Ovary (tissue), 9 donors: ENCODE data around the gene CDH18. TPM values are rescaled to one million over a fixed set of nuclear protein-coding genes. Genes with fewer than 3 reads are reported as not detected.

Experiments used
- DNase-seq, 5 donors: peaks; one replicate each; pipeline ENCODE4 v3.0.0-alpha.2; 2019 to 2020
- H3K27ac ChIP-seq, 2 donors: fragments of 200-600 bp; one replicate each; pipeline versions ENCODE4 v1.5.1 to v1.8.0; 2019 to 2022
- H3K27me3 ChIP-seq: fragments of 200-600 bp; one replicate; pipeline ENCODE4 v1.8.0; 2022
- H3K36me3 ChIP-seq: fragments of 200-600 bp; sonication (generic); one replicate; pipeline ENCODE4 v1.5.1; 2019
- H3K4me1 ChIP-seq: one replicate; pipeline ENCODE4 v1.8.1; 2013; ENCODE audit warnings: mild to moderate bottlenecking, moderate library complexity; ENCODE audit not compliant: insufficient read depth
- H3K4me3 ChIP-seq: fragments of 200-600 bp; sonication (generic); one replicate; pipeline ENCODE4 v1.5.1; 2017
- H3K9me3 ChIP-seq, 2 donors: fragments of 200-600 bp in 1 of 2; sonication (generic) in 1 of 2; one replicate each; pipeline versions ENCODE4 v1.5.1 to v1.8.1; 2013 to 2019; ENCODE audit warnings: mild to moderate bottlenecking in 1 of 2, moderate library complexity in 1 of 2
- EP300 ChIP-seq: sonication (generic); formaldehyde crosslinking; IDR thresholded peaks from one replicate; pipeline ENCODE4 v1.6.1; 2017; ENCODE audit warnings: antibody characterized with exemption
- POLR2A ChIP-seq: fragments of 450-650 bp; IDR thresholded peaks from one replicate; pipeline ENCODE4 v1.6.1; 2017; ENCODE audit warnings: antibody characterized with exemption, mild to moderate bottlenecking, moderate library complexity
- WGBS, 3 donors: extraction: QIAGEN DNeasy Blood & Tissue Kit in 1 of 3; methylation state at CpG; one replicate each; pipeline versions ENCODE4 v1.1.5 to v1.1.7; 2013 to 2017; 5-methylcytosine and 5-hydroxymethylcytosine counted together
- intact Hi-C, 4 donors: fragments of 100-400 bp; cut with DNase I; formaldehyde crosslinking; loops; one replicate each; pipeline versions ENCODE4 v1.11.0 to v1.15.1; 2022 to 2023
- polyA plus RNA-seq, 2 donors: library from polyadenylated mRNA; stranded (reverse); fragments of 200-250 nt in 1 of 2; fragments of 350-450 nt in 1 of 2; fragmentation: Illumina TruSeq in 1 of 2; extraction: RNeasy Lipid Tissue Mini Kit (QIAGEN cat#74804) in 1 of 2; gene quantifications; one replicate each; pipeline ENCODE4 v1.2.3, GENCODE V29; 2013 to 2014
- total RNA-seq, 7 donors: library from RNA; depleted of rRNA in 2 of 7; stranded (reverse); fragments of >200 nt in 2 of 7; fragmentation: NEBNext Ultra II Directional in 3 of 7; extraction: Animal tissue kit (Norgen Biotek cat#: 25700) in 3 of 7; gene quantifications; one replicate each; pipeline versions ENCODE4 v1.1.0 to v1.2.4, GENCODE V29; 2016 to 2023
- TF ChIP-seq, protein P1 (sequence below), 3 donors: fragments of 450-650 bp in 2 of 3; fragments of 200-600 bp in 1 of 3; IDR thresholded peaks; one replicate each; pipeline versions ENCODE4 v1.5.1 to v1.8.0; 2016 to 2022; ENCODE audit warnings: antibody characterized with exemption in 3 of 3, mild to moderate bottlenecking in 1 of 3
- donor health status: DM: no; HTN: no; CAD: no; lungs with moderate emphysema.
- donor health status: DM: no; HTN: no; CAD: no.
- donor health status: Bipolar disorder and iron deficiency.
- donor health status: DM: yes; HTN: yes; CAD: no.
- donor health status: DM: no; HTN: no; CAD: no.
- donor health status: DM: yes; HTN: yes; CAD: no.

The CDH18 gene
- total and polyA plus RNA-seq, 9 donors, result 0.06 to 0.27 TPM; not detected in 7

- Histone ChIP-seq H3K36me3 (no peaks in the 10 kb centered on the region), H3K27ac (no peak overlapping the region), H3K27me3 (no peaks in the 10 kb centered on the region), H3K4me3 (no peak overlapping the region), H3K4me1 (no peaks in the 10 kb centered on the region), H3K9me3 (no peaks in the 10 kb centered on the region)
- TF ChIP-seq, protein P1, sequence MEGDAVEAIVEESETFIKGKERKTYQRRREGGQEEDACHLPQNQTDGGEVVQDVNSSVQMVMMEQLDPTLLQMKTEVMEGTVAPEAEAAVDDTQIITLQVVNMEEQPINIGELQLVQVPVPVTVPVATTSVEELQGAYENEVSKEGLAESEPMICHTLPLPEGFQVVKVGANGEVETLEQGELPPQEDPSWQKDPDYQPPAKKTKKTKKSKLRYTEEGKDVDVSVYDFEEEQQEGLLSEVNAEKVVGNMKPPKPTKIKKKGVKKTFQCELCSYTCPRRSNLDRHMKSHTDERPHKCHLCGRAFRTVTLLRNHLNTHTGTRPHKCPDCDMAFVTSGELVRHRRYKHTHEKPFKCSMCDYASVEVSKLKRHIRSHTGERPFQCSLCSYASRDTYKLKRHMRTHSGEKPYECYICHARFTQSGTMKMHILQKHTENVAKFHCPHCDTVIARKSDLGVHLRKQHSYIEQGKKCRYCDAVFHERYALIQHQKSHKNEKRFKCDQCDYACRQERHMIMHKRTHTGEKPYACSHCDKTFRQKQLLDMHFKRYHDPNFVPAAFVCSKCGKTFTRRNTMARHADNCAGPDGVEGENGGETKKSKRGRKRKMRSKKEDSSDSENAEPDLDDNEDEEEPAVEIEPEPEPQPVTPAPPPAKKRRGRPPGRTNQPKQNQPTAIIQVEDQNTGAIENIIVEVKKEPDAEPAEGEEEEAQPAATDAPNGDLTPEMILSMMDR (IDR thresholded peaks at IDR 0.05), result no peak
- no peak for TF ChIP-seq POLR2A
- DNase-seq, result no peak
- WGBS, 3 donors, result 72 to 78% (median 78%) methylated on average over 4 of the region's 4 CpGs
- intact Hi-C loops, result no loop called here
Observed at GRCh38 chr5:19638461-19638860, 349.5 kb downstream of the CDH18 start.

GRCh38 chr5:19630876-19631275, 357.1 kb downstream of the CDH18 start:
- H3K9me3 ChIP-seq, result no peaks in the 10 kb centered on the region
- DNase-seq, result no peak
- no peak overlapping the region for H3K4me3 ChIP-seq
- intact Hi-C loops, result no loop called here
- WGBS, 3 donors, result 75 to 85% (median 77%) methylated on average over 2 of the region's 2 CpGs
- TF ChIP-seq POLR2A, result no peak
- TF ChIP-seq EP300, result no peak
- TF ChIP-seq, protein P1 (IDR thresholded peaks at IDR 0.05), result no peak
- no peaks in the 10 kb centered on the region for H3K27me3 ChIP-seq
- no peaks in the 10 kb centered on the region for H3K4me1 ChIP-seq
- H3K27ac ChIP-seq, result no peak overlapping the region
- no peaks in the 10 kb centered on the region for H3K36me3 ChIP-seq

DNA sequence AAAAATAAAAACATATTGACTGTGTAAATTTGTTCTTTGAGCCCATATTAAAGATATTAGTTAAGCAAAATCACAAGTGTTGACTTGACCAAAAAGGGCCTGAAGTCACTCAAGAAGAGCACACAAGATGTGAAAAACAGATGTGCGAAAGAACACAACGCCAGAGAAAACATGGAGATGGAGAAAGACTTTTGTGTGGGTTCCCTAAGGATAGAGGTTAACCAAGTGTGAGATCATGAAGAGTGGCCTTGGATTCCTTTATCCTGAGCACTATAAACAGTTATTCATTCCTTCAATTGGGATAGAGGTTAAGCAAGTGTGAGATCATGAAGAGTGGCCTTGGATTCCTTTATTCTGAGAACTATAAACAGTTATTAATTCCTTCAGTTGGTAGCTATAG, 361.8 kb downstream of the CDH18 start:
- no peak for DNase-seq
- H3K9me3 ChIP-seq, result no peaks in the 10 kb centered on the region
- intact Hi-C loops, result no loop called here
- WGBS, 3 donors, result 68 to 78% (median 70%) methylated on average over 2 of the region's 2 CpGs
- no peaks in the 10 kb centered on the region for H3K4me1 ChIP-seq
- no peak for TF ChIP-seq EP300
- TF ChIP-seq POLR2A, result no peak
- TF ChIP-seq, protein P1 (IDR thresholded peaks at IDR 0.05), result no peak
- no peaks in the 10 kb centered on the region for H3K36me3 ChIP-seq
- no peak overlapping the region for H3K27ac ChIP-seq
- no peak overlapping the region for H3K4me3 ChIP-seq
- H3K27me3 ChIP-seq, result no peaks in the 10 kb centered on the region

DNA sequence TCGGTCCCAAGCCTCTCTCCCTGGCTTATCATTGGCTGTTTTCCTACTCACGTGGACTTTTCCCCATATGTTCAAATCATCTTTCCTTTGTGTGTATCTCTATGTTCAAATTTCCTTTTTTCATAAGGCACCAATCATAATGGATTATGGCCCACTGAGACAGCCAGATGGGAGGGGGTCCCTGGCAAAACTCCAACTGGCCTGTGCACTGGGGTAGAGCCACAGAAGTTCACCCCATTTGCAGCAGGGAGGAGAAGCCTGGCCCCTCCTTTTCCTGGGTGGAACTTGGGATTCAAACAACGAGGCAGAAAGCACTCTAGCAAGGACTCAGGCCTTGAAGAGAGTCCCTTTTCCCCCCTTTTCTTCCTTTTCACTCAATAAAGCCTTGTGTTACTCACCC, 362.4 kb downstream of the CDH18 start:
- H3K9me3 ChIP-seq, result no peaks in the 10 kb centered on the region
- H3K4me3 ChIP-seq, result no peak overlapping the region
- WGBS, 3 donors, result 80 to 85% (median 80%) methylated on average over 3 of the region's 3 CpGs
- no peak overlapping the region for H3K27ac ChIP-seq
- no peaks in the 10 kb centered on the region for H3K27me3 ChIP-seq
- H3K4me1 ChIP-seq, result no peaks in the 10 kb centered on the region
- no peak for DNase-seq
- TF ChIP-seq EP300, result no peak
- TF ChIP-seq, protein P1 (IDR thresholded peaks at IDR 0.05), result no peak
- TF ChIP-seq POLR2A, result no peak
- intact Hi-C loops, result no loop called here
- H3K36me3 ChIP-seq, result no peaks in the 10 kb centered on the region

DNA sequence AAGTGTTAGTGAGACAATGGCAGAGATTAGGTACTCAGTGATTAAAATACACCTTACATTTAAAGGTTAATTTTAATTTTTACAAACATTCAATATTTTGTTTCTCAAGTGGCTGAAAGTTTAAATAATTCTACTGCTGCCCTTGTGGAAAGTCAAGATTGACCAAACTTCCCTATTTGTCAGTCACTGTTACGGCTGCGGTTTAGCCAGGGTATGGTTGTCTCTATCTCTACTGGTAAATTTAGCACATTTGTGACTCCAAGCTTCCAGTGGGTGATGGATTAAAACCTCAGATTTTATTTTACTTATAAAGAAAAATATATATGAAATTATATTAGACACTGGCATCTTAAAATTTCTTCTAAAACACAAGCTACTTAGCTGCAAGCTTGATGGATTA, 368.4 kb downstream of the CDH18 start:
- H3K27me3 ChIP-seq, result no peaks in the 10 kb centered on the region
- no peaks in the 10 kb centered on the region for H3K36me3 ChIP-seq
- 92 to 93% (median 93%) methylated on average over 2 of the region's 2 CpGs for WGBS, 3 donors
- H3K9me3 ChIP-seq, result no peaks in the 10 kb centered on the region
- H3K4me1 ChIP-seq, result no peaks in the 10 kb centered on the region
- H3K4me3 ChIP-seq, result no peak overlapping the region
- intact Hi-C loops, result no loop called here
- no peak for TF ChIP-seq EP300
- TF ChIP-seq, protein P1 (IDR thresholded peaks at IDR 0.05), result no peak
- no peak for TF ChIP-seq POLR2A
- DNase-seq, result no peak
- H3K27ac ChIP-seq, result no peak overlapping the region
